K562 (cell line): ENCODE results near the gene NDST1. TPM values are rescaled to one million over a fixed set of nuclear protein-coding genes. Genes with fewer than 3 reads are reported as not detected.

ENCODE experiments used
- ATAC-seq: fragments of 200-7000 bp; cut with Tn5 transposase; 3 replicates; pipeline ENCODE4 v1.9.1; 2020; ENCODE audit warnings: moderate library complexity
- BruUV-seq: library from RNA; stranded (reverse); fragments of 400-500 nt; replicated peaks from 2 replicates; lab custom pipeline; 2021; lab: Mats Ljungman, UMichigan
- CTCF ChIA-PET: fragments of 300-600 bp; formaldehyde crosslinking; extraction: SDS; loops from one replicate; lab custom pipeline; 2021; ENCODE audit warnings: low intra/inter-chr PET ratio; lab: Yijun Ruan, JAX
- POLR2A ChIA-PET: fragments of 300-600, 350-650 bp; sonication (Branson Sonifier 250); formaldehyde crosslinking; extraction: SDS; loops from one replicate; lab custom pipeline; 2021; ENCODE audit warnings: antibody characterized with exemption, inconsistent platforms; lab: Yijun Ruan, JAX
- DNase-seq, 4 experiments: peaks; one replicate each; pipeline versions ENCODE4 v3.0.0 to v3.0.0-alpha.2; 2011 to 2018; ENCODE audit warnings: low spot score in 3 of 4, mixed read lengths in 3 of 4; ENCODE audit errors: extremely low read depth in 1 of 4
- FAIRE-seq: peaks from 2 replicates; lab custom pipeline; 2011; peaks lifted over from hg19 to GRCh38; lab: Jason Lieb, UNC
- H2AFZ ChIP-seq: 2 replicates; pipeline ENCODE4 v1.6.0; 2011; ENCODE audit warnings: low read depth, low read length, control low read depth, inconsistent platforms
- H3K27ac ChIP-seq: fragments of 200-600 bp; 3 replicates; pipeline ENCODE4 v1.8.0; 2011; ENCODE audit warnings: low read depth, mild to moderate bottlenecking, control low read depth, inconsistent platforms, low read length, moderate library complexity, mixed read lengths; ENCODE audit errors: extremely low read depth
- H3K27me3 ChIP-seq, 2 experiments: fragments of 300-600 bp in 1 of 2; 2 replicates in 1 of 2; 3 replicates in 1 of 2; pipeline versions ENCODE4 v1.6.0 to v1.8.0; 2011; ENCODE audit warnings: inconsistent platforms in 2 of 2, low read length in 2 of 2, mild to moderate bottlenecking in 1 of 2, mixed read lengths in 1 of 2, moderate library complexity in 1 of 2; ENCODE audit not compliant: control insufficient read depth in 2 of 2, insufficient read depth in 2 of 2
- H3K36me3 ChIP-seq: fragments of 300-600 bp; 3 replicates; pipeline ENCODE4 v1.8.0; 2011; ENCODE audit warnings: mild to moderate bottlenecking, low read length, inconsistent platforms; ENCODE audit not compliant: control insufficient read depth, insufficient read depth
- H3K4me1 ChIP-seq, 2 experiments: fragments of 200-600 bp in 1 of 2; replicated peaks in 1 of 2; 2 replicates in 1 of 2; 3 replicates in 1 of 2; pipeline versions ENCODE4 v1.5.1 to v1.8.0; 2011; ENCODE audit warnings: inconsistent platforms in 2 of 2, low read length in 2 of 2, mild to moderate bottlenecking in 1 of 2, mixed read lengths in 1 of 2, moderate library complexity in 1 of 2; ENCODE audit not compliant: control insufficient read depth in 2 of 2, insufficient read depth in 2 of 2
- H3K4me2 ChIP-seq: 2 replicates; pipeline ENCODE4 v1.6.1; 2011; ENCODE audit warnings: low read length, control low read depth, inconsistent platforms, mixed read lengths; ENCODE audit not compliant: insufficient read depth
- H3K4me3 ChIP-seq: fragments of 200-600 bp; sonication (generic), shearing (Covaris generic); 2 replicates; pipeline ENCODE4 v1.5.1; 2016; ENCODE audit warnings: control low read depth, inconsistent platforms
- H3K79me2 ChIP-seq: fragments of 200-600 bp; 3 replicates; pipeline ENCODE4 v1.8.0; 2011; ENCODE audit warnings: low read length, inconsistent platforms; ENCODE audit not compliant: control insufficient read depth, insufficient read depth
- H3K9ac ChIP-seq, 2 experiments: 2 replicates each; pipeline versions ENCODE4 v1.6.0 to v1.6.1; 2011; ENCODE audit warnings: low read depth in 2 of 2, low read length in 2 of 2, control low read depth in 1 of 2, inconsistent platforms in 1 of 2, mild to moderate bottlenecking in 1 of 2, mixed read lengths in 1 of 2; ENCODE audit not compliant: insufficient read depth in 1 of 2
- H3K9me1 ChIP-seq: one replicate; pipeline ENCODE4 v1.6.0; 2011; ENCODE audit warnings: inconsistent platforms, mild to moderate bottlenecking, low read length, moderate library complexity; ENCODE audit not compliant: control insufficient read depth, insufficient read depth
- H3K9me3 ChIP-seq: replicated peaks from 2 replicates; pipeline ENCODE4 v1.5.1; 2011; ENCODE audit warnings: low read depth, low read length, inconsistent platforms; ENCODE audit not compliant: control insufficient read depth, insufficient read depth
- H4K20me1 ChIP-seq: replicated peaks from 2 replicates; pipeline ENCODE4 v1.6.1; 2011; ENCODE audit warnings: low read length, inconsistent platforms, mixed read lengths; ENCODE audit not compliant: control insufficient read depth, insufficient read depth
- BRCA1 ChIP-seq, 2 experiments: fragments of 450-650 bp in 1 of 2; sonication (generic) in 1 of 2; formaldehyde crosslinking in 1 of 2; IDR thresholded peaks; 2 replicates each; pipeline versions ENCODE4 v1.5.0 to v1.6.1; 2017 to 2020; ENCODE audit warnings: mild to moderate bottlenecking in 1 of 2, missing genetic modification reagents in 1 of 2
- MCM5 ChIP-seq: fragments of 450-650 bp; IDR thresholded peaks from 2 replicates; pipeline ENCODE4 v1.6.1; 2016; ENCODE audit warnings: low read depth
- PBX2 ChIP-seq, 2 experiments: IDR thresholded peaks in 1 of 2; conservative IDR thresholded peaks in 1 of 2; 2 replicates each; pipeline ENCODE4 v1.6.1; 2016; ENCODE audit warnings: low read depth in 2 of 2, mild to moderate bottlenecking in 1 of 2, missing compliant biosample characterization in 1 of 2, missing genetic modification characterization in 1 of 2, moderate library complexity in 1 of 2
- STAT5B ChIP-seq: fragments of 250-450 bp; sonication (Bioruptor Pico); IDR thresholded peaks from 2 replicates; pipeline ENCODE4 v1.8.0; 2021; ENCODE audit warnings: mild to moderate bottlenecking, inconsistent platforms
- WHSC1 ChIP-seq: IDR thresholded peaks from one replicate; pipeline ENCODE4 v1.6.1; 2012; ENCODE audit warnings: low read length, control low read depth, inconsistent platforms
- ZNF217 ChIP-seq: sonication (generic); formaldehyde crosslinking; IDR thresholded peaks from 2 replicates; pipeline ENCODE4 v1.8.0; 2022; ENCODE audit warnings: mild to moderate bottlenecking, missing genetic modification reagents
- ZNF584 ChIP-seq: fragments of 200-800 bp; sonication (Bioruptor generic); IDR thresholded peaks from 2 replicates; pipeline ENCODE4 v1.6.1; 2016; ENCODE audit warnings: low read depth, mild to moderate bottlenecking, missing genetic modification characterization, missing compliant biosample characterization
- WGBS: fragments of 100-300 bp; shearing (Covaris generic); methylation state at CpG from one replicate; pipeline ENCODE4 v1.1.6; 2016; ENCODE audit warnings: low coverage, mixed read lengths; ENCODE audit not compliant: insufficient coverage; ENCODE audit errors: missing lambda C conversion rate; 5-methylcytosine and 5-hydroxymethylcytosine counted together
- in situ Hi-C: fragments of 300-500 bp; cut with MboI; formaldehyde crosslinking; loops from 4 replicates; pipeline ENCODE4 v1.15.0; 2018; ENCODE audit warnings: inconsistent platforms, mixed read lengths
- intact Hi-C: fragments of 100-400 bp; cut with micrococcal nuclease; formaldehyde crosslinking; loops from 2 replicates; pipeline ENCODE4 v1.14.2; 2022
- polyA plus RNA-seq, 8 experiments: library from polyadenylated mRNA; depleted of rRNA in 4 of 8; stranded (reverse) in 5 of 8; unstranded in 3 of 8; fragments of >200 nt; fragmentation: Nextera tagmentation in 2 of 8; fragmentation: Illumina TruSeq in 1 of 8; extraction: Ambion mirVana in 2 of 8; extraction: Trizol in 1 of 8; gene quantifications; 2 replicates each; pipeline versions ENCODE4 v1.2.1 to v1.2.3, GENCODE V29; 2011 to 2014; ENCODE audit warnings: inconsistent platforms in 1 of 8, missing spikeins in 1 of 8
- total RNA-seq, 7 experiments: library from RNA; depleted of rRNA in 6 of 7; stranded (reverse); fragments of >200 nt in 6 of 7; fragmentation: Illumina TruSeq in 2 of 7; extraction: Trizol in 2 of 7; gene quantifications; 2 replicates each; pipeline versions ENCODE4 v1.2.1 to v1.2.3, GENCODE V29; 2011 to 2021; ENCODE audit warnings: low replicate concordance in 1 of 7

The NDST1 gene
- total and polyA plus RNA-seq, 9 of the 15 experiments (the other 6 are each of a cell fraction or from before 2014, with no cell fraction given), result 0.38 to 47.9 (median 9.9) TPM

GRCh38 chr5:150606476-150606875 is 98.5 kb downstream of the NDST1 start:
- H3K9ac ChIP-seq, result no peak overlapping the region
- H3K4me2 ChIP-seq, result no peak overlapping the region
- no peak overlapping the region for H2AFZ ChIP-seq
- H3K79me2 ChIP-seq, result no peaks in the 10 kb centered on the region
- ChIA-PET CTCF (no interaction called here), POLR2A (no interaction called here)
- FAIRE-seq (no peak), DNase-seq (no peak), ATAC-seq (peak; percentile 19; the same call in 1 of the 3 replicates)
- H3K27me3 ChIP-seq, result peaks cover 28 to 68% of the 10 kb centered on the region in 2 experiments
- BruUV-seq, result no TSS peak
- no peaks in the 10 kb centered on the region for H3K9me3 ChIP-seq
- TF ChIP-seq MCM5 (no peak), ZNF584 (CRISPR knock-in tag) (no peak), BRCA1 (IDR thresholded peaks at IDR 0.05) (no peak), BRCA1 (CRISPR knock-in tag; IDR thresholded peaks at IDR 0.05) (no peak)
- no peaks in the 10 kb centered on the region for H3K36me3 ChIP-seq
- intact Hi-C loops, result no loop called here
- no peaks in the 10 kb centered on the region for H3K4me1 ChIP-seq
- no peak overlapping the region for H3K4me3 ChIP-seq
- in situ Hi-C loops, result no loop called here
- no peak overlapping the region for H3K27ac ChIP-seq
- no peaks in the 10 kb centered on the region for H3K9me1 ChIP-seq
- WGBS, result 7% methylated on average over 9 of the region's 9 CpGs
- H4K20me1 ChIP-seq, result peaks cover 5% of the 10 kb centered on the region; the same call in 1 of the 2 replicates

- intact Hi-C loops (no loop called here), in situ Hi-C loops (no loop called here)
- ATAC-seq (no peak), DNase-seq (no peak), FAIRE-seq (no peak)
- Histone ChIP-seq H2AFZ (no peak overlapping the region), H3K79me2 (no peaks in the 10 kb centered on the region), H3K4me3 (no peak overlapping the region), H3K36me3 (no peaks in the 10 kb centered on the region), H3K27ac (no peak overlapping the region), H3K27me3 (peaks cover 30 to 65% of the 10 kb centered on the region in 2 experiments), H3K4me1 (no peaks in the 10 kb centered on the region), H3K4me2 (no peak overlapping the region), H3K9me1 (no peaks in the 10 kb centered on the region), H3K9ac (no peak overlapping the region), H3K9me3 (no peaks in the 10 kb centered on the region), H4K20me1 (peaks cover 5% of the 10 kb centered on the region; the same call in 1 of the 2 replicates)
- WGBS, result 0% methylated on average over 6 of the region's 6 CpGs
- POLR2A ChIA-PET, result interaction anchor here (0.7 kb wide), 1 partner anchor 207 kb away, joined by 3 read pairs; no protein-coding TSS in a partner anchor
- no TSS peak for BruUV-seq
- CTCF ChIA-PET, result no interaction called here
- no peak for TF ChIP-seq WHSC1
- TF ChIP-seq ZNF217 (CRISPR knock-in tag), result no peak
- TF ChIP-seq STAT5B, result no peak
- no peak for TF ChIP-seq PBX2 (CRISPR knock-in tag; IDR thresholded peaks at IDR 0.05; ENCODE audit: low read depth)
- no peak for TF ChIP-seq PBX2 (tag; conservative IDR thresholded peaks at IDR 0.05; ENCODE audit: low read depth)
Observed at GRCh38 chr5:150607105-150607504, 99.2 kb downstream of the NDST1 start.
